BLaER1 (cell line): Measurements from ENCODE around the gene OR2G3.

Experiments
- H3K27ac ChIP-seq: shearing (Covaris generic); formaldehyde crosslinking; 2 replicates; pipeline ENCODE4 v1.8.1; 2022
- H3K27me3 ChIP-seq: shearing (Covaris generic); formaldehyde crosslinking; 2 replicates; pipeline ENCODE4 v1.8.1; 2022
- H3K36me3 ChIP-seq: shearing (Covaris generic); formaldehyde crosslinking; 2 replicates; pipeline ENCODE4 v1.8.1; 2022
- H3K4me1 ChIP-seq: shearing (Covaris generic); formaldehyde crosslinking; 2 replicates; pipeline ENCODE4 v1.8.1; 2022
- H3K4me2 ChIP-seq: shearing (Covaris generic); formaldehyde crosslinking; 2 replicates; pipeline ENCODE4 v1.8.1; 2022
- H3K4me3 ChIP-seq: shearing (Covaris generic); formaldehyde crosslinking; 2 replicates; pipeline ENCODE4 v1.8.1; 2022
- H3K9ac ChIP-seq: shearing (Covaris generic); formaldehyde crosslinking; 2 replicates; pipeline ENCODE4 v1.8.1; 2022
- H3K9me3 ChIP-seq: shearing (Covaris generic); formaldehyde crosslinking; 2 replicates; pipeline ENCODE4 v1.8.1; 2022
- H4K20me1 ChIP-seq: shearing (Covaris generic); formaldehyde crosslinking; 2 replicates; pipeline ENCODE4 v1.8.1; 2022
- Cebpa-rat ChIP-seq: shearing (Covaris generic); IDR thresholded peaks from 2 replicates; pipeline ENCODE4 v1.8.1; 2022

The OR2G3 gene

DNA sequence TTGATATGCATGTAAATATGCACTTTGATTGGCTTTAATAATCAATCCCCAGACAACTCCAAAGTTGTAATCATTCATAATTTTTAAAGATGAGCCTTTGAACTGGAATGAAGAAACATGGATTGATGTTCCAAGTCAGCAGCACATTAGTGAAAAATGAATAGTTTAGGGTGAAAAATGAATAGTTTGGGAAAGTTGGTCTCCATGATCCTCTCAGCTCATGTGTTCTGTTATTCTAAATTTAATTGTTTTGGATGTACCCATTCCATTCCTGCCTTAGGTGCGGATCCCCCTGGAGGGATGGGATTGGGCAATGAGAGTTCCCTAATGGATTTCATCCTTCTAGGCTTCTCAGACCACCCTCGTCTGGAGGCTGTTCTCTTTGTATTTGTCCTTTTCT, at the start of gene OR2G3:
Gene OR2G3 (plus strand): TSS at position 301 of the 400 bp plus-strand sequence. CDS start 0 bp downstream, at position 301.
- H3K9ac ChIP-seq, result no peak within 1 kb of the TSS
- no peak within 1 kb of the TSS for H3K4me2 ChIP-seq
- no peak for TF ChIP-seq Cebpa-rat
- no peak within 1 kb of the TSS for H3K27ac ChIP-seq
- no peaks in the 10 kb centered on the region for H3K27me3 ChIP-seq
- no peak within 1 kb of the TSS for H3K4me3 ChIP-seq
- no peaks in the 10 kb centered on the region for H4K20me1 ChIP-seq
- no peaks in the 10 kb centered on the region for H3K4me1 ChIP-seq
- no peaks in the 10 kb centered on the region for H3K36me3 ChIP-seq
- no peaks in the 10 kb centered on the region for H3K9me3 ChIP-seq

DNA sequence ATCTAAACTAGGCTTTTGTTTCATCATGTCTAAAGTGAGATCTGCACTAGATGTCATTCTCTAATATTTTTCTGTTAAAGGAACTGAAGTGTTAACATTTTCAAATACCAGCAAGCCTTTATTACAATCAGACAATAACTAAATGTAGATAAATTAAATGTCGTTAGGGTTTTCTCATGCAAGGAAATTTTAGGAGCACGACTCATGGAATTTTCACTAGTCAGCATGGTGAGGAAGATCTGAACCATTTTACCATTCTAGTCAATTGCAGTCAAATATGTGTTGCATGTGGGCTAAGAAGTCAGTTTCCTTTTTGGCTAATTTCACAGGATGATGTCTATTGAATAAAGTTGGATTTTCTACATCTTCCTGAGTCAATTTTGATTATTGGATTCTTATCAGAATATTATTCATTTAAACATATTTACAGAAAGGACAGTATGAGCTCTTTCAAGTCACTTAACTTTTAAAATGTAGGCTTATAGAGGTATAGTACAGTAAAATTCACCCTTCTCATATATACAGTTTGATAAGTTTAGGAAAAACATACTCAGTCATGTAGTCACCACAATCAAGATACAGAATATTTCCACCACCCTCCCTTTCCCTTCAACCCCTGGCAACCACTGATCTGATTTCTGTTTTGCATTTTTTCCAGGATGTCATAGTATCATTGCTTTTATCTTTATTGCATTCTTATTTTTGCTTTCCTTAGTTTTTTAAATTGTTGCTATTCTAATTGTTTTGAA, 47.3 kb upstream of the OR2G3 start:
- no peak overlapping the region for H3K4me3 ChIP-seq
- no peak for TF ChIP-seq Cebpa-rat
- no peaks in the 10 kb centered on the region for H3K36me3 ChIP-seq
- no peaks in the 10 kb centered on the region for H3K9me3 ChIP-seq
- H3K4me1 ChIP-seq, result no peaks in the 10 kb centered on the region
- H3K27ac ChIP-seq, result no peak overlapping the region
- H4K20me1 ChIP-seq, result no peaks in the 10 kb centered on the region
- no peak overlapping the region for H3K9ac ChIP-seq
- no peaks in the 10 kb centered on the region for H3K27me3 ChIP-seq
- H3K4me2 ChIP-seq, result no peak overlapping the region

DNA sequence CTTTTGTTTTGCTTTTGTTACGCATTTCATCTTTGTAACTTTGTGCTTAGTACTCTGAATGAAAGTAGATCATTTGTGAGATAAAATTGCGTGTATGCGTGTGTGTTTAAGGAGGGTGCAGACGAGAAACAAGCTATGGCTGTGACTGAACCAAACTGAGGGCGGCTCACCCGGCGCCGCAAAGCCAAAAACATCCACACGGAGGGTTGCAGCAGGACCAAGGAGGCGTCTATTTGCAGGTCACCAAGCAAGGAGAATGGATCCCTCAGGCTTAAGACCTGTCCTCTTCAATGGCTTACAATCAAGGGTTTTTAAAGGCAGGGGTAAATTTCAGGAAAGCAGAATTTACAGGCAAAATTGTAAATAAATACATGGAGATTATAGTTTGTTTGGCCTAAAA, 43.7 kb upstream of the OR2G3 start:
- Histone ChIP-seq H3K27ac (no peak overlapping the region), H3K9me3 (no peaks in the 10 kb centered on the region), H3K4me1 (no peaks in the 10 kb centered on the region), H3K36me3 (no peaks in the 10 kb centered on the region), H3K4me2 (no peak overlapping the region), H3K27me3 (no peaks in the 10 kb centered on the region), H3K9ac (no peak overlapping the region), H4K20me1 (no peaks in the 10 kb centered on the region), H3K4me3 (no peak overlapping the region)
- TF ChIP-seq Cebpa-rat, result no peak

DNA sequence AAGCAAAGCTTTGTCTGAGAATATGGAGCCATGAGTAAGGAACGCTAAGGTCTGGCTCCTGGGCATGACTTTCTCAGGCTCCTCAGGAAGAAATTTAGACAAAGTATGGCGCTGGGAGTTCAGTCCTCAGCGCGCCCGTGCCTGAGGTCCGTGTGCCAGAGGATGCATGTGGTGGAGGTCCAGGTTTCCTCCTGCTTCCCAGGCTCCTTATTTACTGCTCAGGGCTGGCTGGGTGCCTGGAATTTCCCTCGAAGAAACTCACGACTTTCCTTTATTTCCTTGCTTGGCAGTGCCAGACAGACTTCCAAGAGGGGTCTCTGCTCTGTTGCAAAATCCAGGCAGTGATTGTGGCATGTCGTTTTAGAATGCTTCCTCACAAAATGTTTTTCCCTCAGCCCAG, 43.2 kb upstream of the OR2G3 start:
- Histone ChIP-seq H3K27me3 (no peaks in the 10 kb centered on the region), H3K9ac (no peak overlapping the region), H3K9me3 (no peaks in the 10 kb centered on the region), H3K4me3 (no peak overlapping the region), H3K4me1 (no peaks in the 10 kb centered on the region), H4K20me1 (no peaks in the 10 kb centered on the region), H3K27ac (no peak overlapping the region), H3K4me2 (no peak overlapping the region), H3K36me3 (no peaks in the 10 kb centered on the region)
- TF ChIP-seq Cebpa-rat, result no peak

DNA sequence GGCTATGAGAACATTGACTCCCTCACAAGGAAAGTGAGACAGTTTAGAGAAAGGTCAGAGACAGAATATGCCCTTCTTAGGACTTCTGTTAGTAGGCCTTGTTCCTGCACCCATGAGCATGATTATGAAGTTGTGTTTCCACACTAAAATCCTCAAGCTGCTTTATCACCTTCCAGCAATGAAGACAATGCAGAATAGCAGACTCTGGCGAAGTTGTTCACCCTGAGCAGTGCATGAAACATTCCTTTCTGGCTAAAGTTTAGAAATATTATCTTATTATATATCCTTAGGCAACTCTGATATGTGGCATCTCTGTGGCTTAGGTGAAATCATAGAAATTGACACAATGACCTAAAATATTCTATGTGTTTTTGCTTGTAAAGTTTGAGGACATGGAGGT, 31.1 kb upstream of the OR2G3 start:
- H3K4me3 ChIP-seq, result no peak overlapping the region
- TF ChIP-seq Cebpa-rat, result no peak

GRCh38 chr1:247574664-247575063, 30.7 kb upstream of the OR2G3 start:
- TF ChIP-seq Cebpa-rat, result no peak
- H3K27ac ChIP-seq, result no peak overlapping the region
- H3K4me2 ChIP-seq, result no peak overlapping the region
- H3K36me3 ChIP-seq, result no peaks in the 10 kb centered on the region
- no peaks in the 10 kb centered on the region for H3K9me3 ChIP-seq
- H3K9ac ChIP-seq, result no peak overlapping the region
- H4K20me1 ChIP-seq, result no peaks in the 10 kb centered on the region
- no peaks in the 10 kb centered on the region for H3K4me1 ChIP-seq
- H3K4me3 ChIP-seq, result no peak overlapping the region
- no peaks in the 10 kb centered on the region for H3K27me3 ChIP-seq

More for the DNA sequence above, 31.1 kb upstream of the OR2G3 start:
- H4K20me1 ChIP-seq, result no peaks in the 10 kb centered on the region
- H3K9me3 ChIP-seq, result no peaks in the 10 kb centered on the region
- H3K27me3 ChIP-seq, result no peaks in the 10 kb centered on the region
- no peak overlapping the region for H3K4me2 ChIP-seq
- no peak overlapping the region for H3K27ac ChIP-seq
- H3K4me1 ChIP-seq, result no peaks in the 10 kb centered on the region
- no peak overlapping the region for H3K9ac ChIP-seq
- no peaks in the 10 kb centered on the region for H3K36me3 ChIP-seq

DNA sequence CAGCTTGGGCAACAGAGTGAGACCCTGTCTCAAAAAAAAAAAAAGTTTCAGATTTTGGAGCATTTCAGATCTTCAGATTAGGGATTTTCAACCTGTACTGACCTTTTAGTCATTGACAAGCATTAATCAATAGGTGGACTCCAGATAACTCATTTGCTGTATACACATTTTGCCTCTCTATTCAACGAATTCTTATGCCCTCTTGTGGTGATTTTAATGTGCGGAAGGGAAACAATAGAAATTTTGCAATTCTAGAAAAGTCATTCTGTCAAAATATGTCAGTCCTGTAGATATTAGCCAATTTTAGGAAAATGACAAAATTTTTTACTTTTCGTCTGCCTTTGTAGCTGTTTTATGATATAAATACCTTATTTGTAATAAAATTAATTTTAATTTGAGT, 28.9 kb upstream of the OR2G3 start:
- H3K4me3 ChIP-seq, result no peak overlapping the region
- no peaks in the 10 kb centered on the region for H3K27me3 ChIP-seq
- no peak for TF ChIP-seq Cebpa-rat
- no peaks in the 10 kb centered on the region for H3K36me3 ChIP-seq
- no peaks in the 10 kb centered on the region for H4K20me1 ChIP-seq
- no peak overlapping the region for H3K9ac ChIP-seq
- no peak overlapping the region for H3K27ac ChIP-seq
- no peaks in the 10 kb centered on the region for H3K9me3 ChIP-seq
- no peak overlapping the region for H3K4me2 ChIP-seq
- no peaks in the 10 kb centered on the region for H3K4me1 ChIP-seq

GRCh38 chr1:247578946-247579460, 26.4 kb upstream of the OR2G3 start:
- no peaks in the 10 kb centered on the region for H3K9me3 ChIP-seq
- no peak overlapping the region for H3K27ac ChIP-seq
- no peaks in the 10 kb centered on the region for H3K36me3 ChIP-seq
- TF ChIP-seq Cebpa-rat, result no peak
- no peak overlapping the region for H3K4me2 ChIP-seq
- H3K27me3 ChIP-seq, result no peaks in the 10 kb centered on the region
- no peak overlapping the region for H3K9ac ChIP-seq
- no peaks in the 10 kb centered on the region for H3K4me1 ChIP-seq
- no peak overlapping the region for H3K4me3 ChIP-seq
- H4K20me1 ChIP-seq, result no peaks in the 10 kb centered on the region

- H3K4me3 ChIP-seq, result no peak within 1 kb of the TSS
- no peaks in the 10 kb centered on the region for H3K9me3 ChIP-seq
- no peaks in the 10 kb centered on the region for H3K27me3 ChIP-seq
- TF ChIP-seq Cebpa-rat, result no peak
- no peak within 1 kb of the TSS for H3K27ac ChIP-seq
- no peaks in the 10 kb centered on the region for H3K4me1 ChIP-seq
- no peak within 1 kb of the TSS for H3K4me2 ChIP-seq
- no peaks in the 10 kb centered on the region for H3K36me3 ChIP-seq
- H3K9ac ChIP-seq, result no peak within 1 kb of the TSS
- H4K20me1 ChIP-seq, result no peaks in the 10 kb centered on the region
Measured at GRCh38 chr1:247588060-247588459, 17.3 kb upstream of the OR2G3 start, which contains the start of gene OR2G2. Gene OR2G2 (plus strand): TSS chr1:247588360. CDS start chr1:247588360, 0 bp downstream.

GRCh38 chr1:247613405-247613804, 8.0 kb downstream of the OR2G3 start:
- no peak overlapping the region for H3K9ac ChIP-seq
- no peak overlapping the region for H3K4me3 ChIP-seq
- H4K20me1 ChIP-seq, result no peaks in the 10 kb centered on the region
- H3K4me2 ChIP-seq, result no peak overlapping the region
- H3K27me3 ChIP-seq, result no peaks in the 10 kb centered on the region
- H3K9me3 ChIP-seq, result no peaks in the 10 kb centered on the region
- no peaks in the 10 kb centered on the region for H3K36me3 ChIP-seq
- H3K27ac ChIP-seq, result no peak overlapping the region
- no peaks in the 10 kb centered on the region for H3K4me1 ChIP-seq
- no peak for TF ChIP-seq Cebpa-rat
